ENCODE measurements around the gene EEF2. TPM values are rescaled to one million over a fixed set of nuclear protein-coding genes. Genes with fewer than 3 reads are reported as not detected.

The EEF2 gene
- total RNA-seq (2022) (2,296 and 3,126 TPM in 2 replicates), Bru-seq, nascent RNA (percentile 98 among the genes with signal in this experiment), BruChase-seq, experiment 1, labeled RNA remaining after a 6-hour chase (percentile 100 among the genes with signal in this experiment), BruChase-seq, experiment 2, labeled RNA remaining after a 2-hour chase (percentile 99 among the genes with signal in this experiment)
- long read RNA-seq, transcript EEF2-201 (15 exons, 3,164 nt) = major isoform, 1,675 of 2,225 reads
- long read RNA-seq, partial matches to known transcripts = 524 of 2,225 reads
- long read RNA-seq, other reads (novel, unspliced or antisense) = 26 of 2,225 reads

DNA sequence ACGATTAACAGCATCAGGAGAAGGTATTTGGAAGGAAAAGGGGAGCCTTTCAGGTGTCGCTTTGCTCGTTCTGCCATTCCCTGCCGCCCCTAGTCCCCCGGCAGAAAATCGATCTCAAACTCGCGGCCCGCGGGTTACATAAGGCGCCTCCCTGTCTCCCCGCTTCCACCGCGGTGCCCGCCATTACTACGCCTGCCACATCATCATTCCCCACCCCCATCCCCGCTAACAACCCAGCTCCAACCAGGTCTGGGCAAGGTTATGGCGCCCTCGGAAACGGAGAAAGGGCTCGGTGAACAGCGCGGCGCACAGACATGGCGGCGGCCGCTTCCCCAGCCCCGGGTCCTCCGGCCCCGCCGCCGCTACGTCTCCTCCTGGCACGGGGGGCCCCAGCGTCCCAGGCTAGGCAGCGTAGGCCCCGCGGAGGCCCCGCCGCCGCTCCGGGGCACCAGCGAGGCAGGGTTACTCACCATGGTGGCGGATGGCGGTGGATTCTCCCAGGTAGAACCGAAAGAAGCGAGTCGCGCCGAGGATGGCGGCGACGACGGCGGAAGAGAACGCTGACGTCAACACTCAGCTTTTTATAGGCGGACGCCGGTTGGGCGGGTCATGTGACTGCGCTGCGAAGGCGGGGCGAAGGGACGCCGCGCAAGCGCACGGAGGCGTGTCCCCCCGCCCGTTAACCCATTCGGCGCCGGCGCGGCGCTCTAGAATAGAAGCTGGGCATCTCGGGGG is at the start of gene EEF2:
EEF2 (minus strand) TSS at position 556 of the 735 bp plus-strand sequence; CDS start at position 473, 83 bp downstream.
- BruUV-seq (replicated peaks) = TSS peak; percentile 65
- intact Hi-C loops (cut with micrococcal nuclease) = loop anchor here (2.0 to 5.0 kb wide), 2 partner anchors 14 to 72 kb away; partner anchors contain the start of gene DAPK3
- peak; percentile 90 for DNase-seq (ENCODE audit: unreplicated experiment)
- Mint-ChIP-seq H3K4me3 (ENCODE audit: unreplicated experiment) (peak within 1 kb of the TSS; percentile 95), H3K27ac (ENCODE audit: low read depth, unreplicated experiment) (peak within 1 kb of the TSS; percentile 90), H3K27me3 (ENCODE audit: insufficient read depth, unreplicated experiment) (no peaks in the 10 kb centered on the region), H3K36me3 (ENCODE audit: insufficient read depth, unreplicated experiment) (peaks cover 55% of the 10 kb centered on the region), H3K4me1 (ENCODE audit: insufficient read depth, unreplicated experiment) (peaks cover 29% of the 10 kb centered on the region), H3K9me3 (ENCODE audit: unreplicated experiment) (no peaks in the 10 kb centered on the region)
- POLR2A ChIA-PET = interaction anchor here (0.6 to 8.9 kb wide), 33 partner anchors 8 to 1035 kb away, joined by 3 to 245 read pairs (median 4); partner anchors contain the start of genes DAPK3, KDM4B, MRPL54 and PIAS4
- TF ChIP-seq, protein P1, sequence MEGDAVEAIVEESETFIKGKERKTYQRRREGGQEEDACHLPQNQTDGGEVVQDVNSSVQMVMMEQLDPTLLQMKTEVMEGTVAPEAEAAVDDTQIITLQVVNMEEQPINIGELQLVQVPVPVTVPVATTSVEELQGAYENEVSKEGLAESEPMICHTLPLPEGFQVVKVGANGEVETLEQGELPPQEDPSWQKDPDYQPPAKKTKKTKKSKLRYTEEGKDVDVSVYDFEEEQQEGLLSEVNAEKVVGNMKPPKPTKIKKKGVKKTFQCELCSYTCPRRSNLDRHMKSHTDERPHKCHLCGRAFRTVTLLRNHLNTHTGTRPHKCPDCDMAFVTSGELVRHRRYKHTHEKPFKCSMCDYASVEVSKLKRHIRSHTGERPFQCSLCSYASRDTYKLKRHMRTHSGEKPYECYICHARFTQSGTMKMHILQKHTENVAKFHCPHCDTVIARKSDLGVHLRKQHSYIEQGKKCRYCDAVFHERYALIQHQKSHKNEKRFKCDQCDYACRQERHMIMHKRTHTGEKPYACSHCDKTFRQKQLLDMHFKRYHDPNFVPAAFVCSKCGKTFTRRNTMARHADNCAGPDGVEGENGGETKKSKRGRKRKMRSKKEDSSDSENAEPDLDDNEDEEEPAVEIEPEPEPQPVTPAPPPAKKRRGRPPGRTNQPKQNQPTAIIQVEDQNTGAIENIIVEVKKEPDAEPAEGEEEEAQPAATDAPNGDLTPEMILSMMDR (IDR thresholded peaks at IDR 0.05; ENCODE audit: unreplicated experiment) = no peak
- CTCF ChIA-PET = interaction anchor here (0.5 to 2.7 kb wide), 13 partner anchors 12 to 680 kb away, joined by 3 to 15 read pairs (median 3); partner anchors contain the start of genes DAPK3 and SH3GL1

DNA sequence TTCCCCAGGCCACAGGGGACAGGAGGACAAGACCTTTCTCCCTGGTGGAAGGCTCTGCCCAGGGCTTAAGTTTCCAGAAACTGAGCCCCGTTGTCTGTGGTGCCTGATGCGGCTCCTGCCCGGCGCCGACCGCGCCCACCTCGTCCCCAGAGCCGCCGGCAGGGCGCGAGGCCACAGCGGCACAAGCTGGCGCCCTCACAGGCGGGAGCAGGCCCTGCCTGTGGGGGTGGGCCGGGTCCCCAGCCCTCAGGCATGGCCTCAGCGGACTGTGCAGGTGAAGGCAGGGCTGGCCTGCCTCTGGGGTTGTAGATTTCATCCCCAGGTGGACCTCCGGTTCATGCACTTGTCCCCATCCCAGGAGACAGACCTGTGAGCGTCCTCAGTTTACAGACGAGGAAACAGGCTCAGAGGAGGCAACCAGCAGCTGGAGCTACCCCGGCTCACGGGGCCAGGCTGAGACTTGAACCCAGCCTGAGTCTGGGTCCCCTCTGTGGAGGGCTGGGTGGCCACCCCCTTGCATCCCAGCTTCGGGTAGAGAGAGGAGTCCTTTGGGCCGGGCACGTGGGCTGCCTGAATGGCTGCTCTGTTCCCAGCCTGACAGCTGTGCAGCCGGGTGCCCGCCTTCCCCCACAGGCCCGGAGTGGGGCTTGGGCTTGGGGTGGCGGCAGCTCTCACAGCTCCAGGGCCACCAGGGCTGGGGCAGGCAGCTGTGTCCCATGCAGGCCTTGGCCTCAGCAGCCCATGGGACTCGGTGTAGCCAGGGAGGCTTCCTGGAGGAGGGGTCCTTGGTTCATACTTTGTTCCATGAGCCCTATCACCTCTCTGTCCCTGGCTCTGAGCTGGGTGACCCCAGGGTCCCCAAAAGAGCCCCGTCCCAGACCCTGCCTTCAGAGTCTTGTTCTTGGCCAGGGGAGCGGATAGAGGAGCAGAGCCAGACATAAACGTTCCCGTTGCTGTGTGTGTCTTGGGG is 49.1 kb upstream of the EEF2 start:
- H3K36me3 Mint-ChIP-seq (ENCODE audit: insufficient read depth, unreplicated experiment) = peaks cover 27% of the 10 kb centered on the region
- ChIA-PET CTCF (no interaction called here), POLR2A (interaction anchor here (0.6 kb wide), 1 partner anchor 55 kb away, joined by 3 read pairs; no protein-coding TSS in a partner anchor)
- DNase-seq (ENCODE audit: unreplicated experiment) = no peak
- no peak overlapping the region for H3K4me3 Mint-ChIP-seq (ENCODE audit: unreplicated experiment)
- H3K27me3 Mint-ChIP-seq (ENCODE audit: insufficient read depth, unreplicated experiment) = no peaks in the 10 kb centered on the region
- intact Hi-C loops (cut with micrococcal nuclease) = no loop called here
- no peaks in the 10 kb centered on the region for H3K9me3 Mint-ChIP-seq (ENCODE audit: unreplicated experiment)
- H3K4me1 Mint-ChIP-seq (ENCODE audit: insufficient read depth, unreplicated experiment) = no peaks in the 10 kb centered on the region
- no peak overlapping the region for H3K27ac Mint-ChIP-seq (ENCODE audit: low read depth, unreplicated experiment)
- BruUV-seq (replicated peaks) = no TSS peak
- TF ChIP-seq, protein P1 (IDR thresholded peaks at IDR 0.05; ENCODE audit: unreplicated experiment) = no peak

- CTCF ChIA-PET = no interaction called here
- no peaks in the 10 kb centered on the region for H3K27me3 Mint-ChIP-seq (ENCODE audit: insufficient read depth, unreplicated experiment)
Observed at GRCh38 chr19:4033028-4033956, 48.0 kb upstream of the EEF2 start.

More at GRCh38 chr19:4033028-4033956, 48.0 kb upstream of the EEF2 start:
- no TSS peak for BruUV-seq (replicated peaks)
- H3K36me3 Mint-ChIP-seq (ENCODE audit: insufficient read depth, unreplicated experiment) = peaks cover 24% of the 10 kb centered on the region
- TF ChIP-seq, protein P1 (IDR thresholded peaks at IDR 0.05; ENCODE audit: unreplicated experiment) = no peak
- POLR2A ChIA-PET = interaction anchor here (1.7 kb wide), 1 partner anchor 11 kb away, joined by 4 read pairs; no protein-coding TSS in a partner anchor
- no peaks in the 10 kb centered on the region for H3K9me3 Mint-ChIP-seq (ENCODE audit: unreplicated experiment)
- no peak overlapping the region for H3K4me3 Mint-ChIP-seq (ENCODE audit: unreplicated experiment)
- no peaks in the 10 kb centered on the region for H3K4me1 Mint-ChIP-seq (ENCODE audit: insufficient read depth, unreplicated experiment)
- DNase-seq (ENCODE audit: unreplicated experiment) = no peak
- H3K27ac Mint-ChIP-seq (ENCODE audit: low read depth, unreplicated experiment) = no peak overlapping the region
- intact Hi-C loops (cut with micrococcal nuclease) = no loop called here

All from MCF 10A (cell line).